Common myeloid progenitor, CD34-positive (primary cell): Measurements from ENCODE around the gene GAS6.

Experiments used
- CTCF ChIA-PET: fragments of 350-600 bp; sonication (Branson Sonifier 250); formaldehyde crosslinking; loops from one replicate; lab custom pipeline; 2021; ENCODE audit warnings: antibody characterized with exemption; lab: Charles Lee
- POLR2A ChIA-PET: fragments of 350-600 bp; sonication (Branson Sonifier 250); formaldehyde crosslinking; loops from one replicate; lab custom pipeline; 2021; ENCODE audit warnings: antibody characterized with exemption; lab: Charles Lee
- DNase-seq, 3 donors: peaks; one replicate each; pipeline versions ENCODE4 v3.0.0 to v3.0.0-alpha.2; 2013
- H3K27ac ChIP-seq, 2 experiments: 1 replicate in 1 of 2; 2 replicates in 1 of 2; pipeline ENCODE4 v1.7.0; 2013; ENCODE audit warnings: inconsistent platforms in 2 of 2, low read length in 2 of 2, mild to moderate bottlenecking in 2 of 2, low read depth in 1 of 2, moderate library complexity in 1 of 2; ENCODE audit not compliant: severe bottlenecking in 2 of 2, insufficient read depth in 1 of 2, poor library complexity in 1 of 2
- H3K27me3 ChIP-seq, 5 experiments: replicated peaks in 2 of 5; 1 replicate in 3 of 5; 2 replicates in 2 of 5; pipeline versions ENCODE4 v1.6.1 to v1.7.0; 2013; ENCODE audit warnings: low read length in 4 of 5, mild to moderate bottlenecking in 2 of 5, moderate library complexity in 2 of 5, inconsistent platforms in 1 of 5; ENCODE audit not compliant: insufficient read depth in 5 of 5, control insufficient read depth in 4 of 5
- H3K36me3 ChIP-seq, 4 experiments: 1 replicate in 2 of 4; 2 replicates in 2 of 4; pipeline versions ENCODE4 v1.6.1 to v1.7.0; 2013; ENCODE audit warnings: low read length in 3 of 4, control low read depth in 1 of 4, mild to moderate bottlenecking in 1 of 4; ENCODE audit not compliant: control insufficient read depth in 4 of 4, insufficient read depth in 4 of 4
- H3K4me1 ChIP-seq, 4 experiments: 1 replicate in 3 of 4; 2 replicates in 1 of 4; pipeline versions ENCODE4 v1.6.1 to v1.7.1; 2013; ENCODE audit warnings: low read length in 3 of 4, mild to moderate bottlenecking in 3 of 4, control low read depth in 1 of 4, inconsistent platforms in 1 of 4, moderate library complexity in 1 of 4; ENCODE audit not compliant: control insufficient read depth in 4 of 4, insufficient read depth in 4 of 4; ENCODE audit errors: control extremely low read depth in 1 of 4
- H3K4me3 ChIP-seq, 7 experiments: 1 replicate in 4 of 7; 2 replicates in 3 of 7; pipeline versions ENCODE4 v1.5.1 to v1.7.0; 2013; ENCODE audit warnings: mild to moderate bottlenecking in 7 of 7, low read length in 6 of 7, moderate library complexity in 6 of 7, inconsistent platforms in 2 of 7, low read depth in 2 of 7, control low read depth in 1 of 7; ENCODE audit not compliant: insufficient read depth in 4 of 7, control insufficient read depth in 1 of 7; ENCODE audit errors: extremely low read depth in 1 of 7
- H3K9me3 ChIP-seq, 5 experiments: 1 replicate in 4 of 5; 2 replicates in 1 of 5; pipeline versions ENCODE4 v1.6.1 to v1.7.1; 2013; ENCODE audit warnings: low read length in 4 of 5, mild to moderate bottlenecking in 2 of 5, inconsistent platforms in 1 of 5, low read depth in 1 of 5, moderate library complexity in 1 of 5; ENCODE audit not compliant: control insufficient read depth in 4 of 5, insufficient read depth in 2 of 5; ENCODE audit errors: control extremely low read depth in 1 of 5
- WGBS: methylation state at CpG from one replicate; pipeline ENCODE4 v1.1.5; 2013; ENCODE audit not compliant: insufficient coverage; 5-methylcytosine and 5-hydroxymethylcytosine counted together

Gene GAS6

GRCh38 chr13:113842336-113843062 lies 21.4 kb downstream of the GAS6 start:
- peaks cover 0 to 3% (median 0%) of the 10 kb centered on the region in 5 experiments for H3K9me3 ChIP-seq
- H3K4me1 ChIP-seq = peaks cover 0 to 21% (median 4%) of the 10 kb centered on the region in 4 experiments
- no peaks in the 10 kb centered on the region for H3K36me3 ChIP-seq
- H3K27me3 ChIP-seq = peaks cover 0 to 65% (median 4%) of the 10 kb centered on the region in 5 experiments
- WGBS = 96% methylated on average over 26 of the region's 29 CpGs
- CTCF ChIA-PET = no interaction called here
- no peak for DNase-seq
- POLR2A ChIA-PET = no interaction called here
- no peak overlapping the region for H3K4me3 ChIP-seq
- H3K27ac ChIP-seq = no peak overlapping the region

GRCh38 chr13:113841353-113841650 lies 22.6 kb downstream of the GAS6 start:
- Histone ChIP-seq H3K36me3 (no peaks in the 10 kb centered on the region), H3K4me3 (no peak overlapping the region), H3K9me3 (peaks cover 0 to 3% (median 0%) of the 10 kb centered on the region in 5 experiments), H3K27ac (no peak overlapping the region), H3K27me3 (peaks cover 0 to 57% (median 4%) of the 10 kb centered on the region in 5 experiments), H3K4me1 (peaks cover 0 to 16% (median 6%) of the 10 kb centered on the region in 4 experiments)
- WGBS = 2% methylated on average over 15 of the region's 15 CpGs
- ChIA-PET POLR2A (no interaction called here), CTCF (no interaction called here)
- DNase-seq = peak; percentile 51 to 82 (median 74)

GRCh38 chr13:113840541-113841352 lies 23.1 kb downstream of the GAS6 start:
- DNase-seq = no peak
- H3K9me3 ChIP-seq = peaks cover 0 to 3% (median 0%) of the 10 kb centered on the region in 5 experiments
- ChIA-PET CTCF (no interaction called here), POLR2A (no interaction called here)
- H3K4me3 ChIP-seq = no peak overlapping the region
- H3K27ac ChIP-seq = no peak overlapping the region
- H3K4me1 ChIP-seq = peaks cover 0 to 15% (median 6%) of the 10 kb centered on the region in 4 experiments
- no peaks in the 10 kb centered on the region for H3K36me3 ChIP-seq
- 88% methylated on average over 35 of the region's 35 CpGs for WGBS
- peaks cover 0 to 53% (median 4%) of the 10 kb centered on the region in 5 experiments for H3K27me3 ChIP-seq

GRCh38 chr13:113839536-113840204 lies 24.2 kb downstream of the GAS6 start:
- H3K27ac ChIP-seq = no peak overlapping the region
- peaks cover 0 to 3% (median 0%) of the 10 kb centered on the region in 5 experiments for H3K9me3 ChIP-seq
- DNase-seq = no peak
- POLR2A ChIA-PET = no interaction called here
- H3K27me3 ChIP-seq = peaks cover 0 to 42% (median 4%) of the 10 kb centered on the region in 5 experiments
- CTCF ChIA-PET = interaction anchor here (1.2 kb wide), 1 partner anchor 47 kb away, joined by 4 read pairs; no protein-coding TSS in a partner anchor
- 95% methylated on average over 20 of the region's 24 CpGs for WGBS
- peaks cover 0 to 14% (median 6%) of the 10 kb centered on the region in 4 experiments for H3K4me1 ChIP-seq
- no peak overlapping the region for H3K4me3 ChIP-seq
- no peaks in the 10 kb centered on the region for H3K36me3 ChIP-seq

GRCh38 chr13:113838711-113839201 lies 25.1 kb downstream of the GAS6 start:
- CTCF ChIA-PET = interaction anchor here (1.2 kb wide), 1 partner anchor 48 kb away, joined by 4 read pairs; no protein-coding TSS in a partner anchor
- H3K27ac ChIP-seq = no peak overlapping the region

GRCh38 chr13:113837560-113838355 lies 26.1 kb downstream of the GAS6 start:
- H3K9me3 ChIP-seq = peaks cover 0 to 3% (median 0%) of the 10 kb centered on the region in 5 experiments
- peaks cover 0 to 7% (median 4%) of the 10 kb centered on the region in 4 experiments for H3K4me1 ChIP-seq
- ChIA-PET CTCF (no interaction called here), POLR2A (no interaction called here)
- H3K27me3 ChIP-seq = peaks cover 0 to 24% (median 4%) of the 10 kb centered on the region in 5 experiments
- H3K27ac ChIP-seq = no peak overlapping the region
- WGBS = 89% methylated on average over 12 of the region's 16 CpGs
- peaks cover 0 to 6% (median 1%) of the 10 kb centered on the region in 4 experiments for H3K36me3 ChIP-seq
- DNase-seq = no peak
- no peak overlapping the region for H3K4me3 ChIP-seq

More at GRCh38 chr13:113838711-113839201, 25.1 kb downstream of the GAS6 start:
- no peak for DNase-seq
- Histone ChIP-seq H3K9me3 (peaks cover 0 to 3% (median 0%) of the 10 kb centered on the region in 5 experiments), H3K4me1 (peaks cover 0 to 7% (median 4%) of the 10 kb centered on the region in 4 experiments), H3K4me3 (no peak overlapping the region), H3K36me3 (peaks cover 0 to 3% (median 0%) of the 10 kb centered on the region in 4 experiments), H3K27me3 (peaks cover 0 to 33% (median 4%) of the 10 kb centered on the region in 5 experiments)
- WGBS = 94% methylated on average over 7 of the region's 8 CpGs
- POLR2A ChIA-PET = no interaction called here
